A673 (cell line): ENCODE measurements around the gene U2AF1L4. TPM values are rescaled to one million over a fixed set of nuclear protein-coding genes. Genes with fewer than 3 reads are reported as not detected.

Source experiments
- BruUV-seq: library from RNA; stranded (reverse); fragments of 400-500 nt; replicated peaks from 2 replicates; lab custom pipeline; 2021; lab: Mats Ljungman, UMichigan
- CTCF ChIA-PET: fragments of 300-600 bp; sonication (Branson Sonifier 250); formaldehyde crosslinking; loops from one replicate; lab custom pipeline; 2022; ENCODE audit warnings: antibody characterized with exemption; lab: Charles Lee
- POLR2A ChIA-PET: fragments of 300-600 bp; sonication (Branson Sonifier 250); formaldehyde crosslinking; loops from one replicate; lab custom pipeline; 2022; ENCODE audit warnings: antibody characterized with exemption; ENCODE audit not compliant: low non-redundant PET; lab: Charles Lee
- DNase-seq: peaks from one replicate; pipeline ENCODE4 v3.0.0-alpha.2; 2015; ENCODE audit warnings: low spot score
- H3K27ac ChIP-seq: fragments of 200-600 bp; sonication (generic); 2 replicates; pipeline ENCODE4 v1.5.1; 2016; ENCODE audit warnings: mixed run types, low read depth, mild to moderate bottlenecking, mixed read lengths, antibody characterized with exemption, low read length; ENCODE audit not compliant: poor library complexity, severe bottlenecking
- H3K27me3 ChIP-seq: fragments of 200-600 bp; sonication (generic); replicated peaks from 2 replicates; pipeline ENCODE4 v1.6.1; 2017; ENCODE audit warnings: mixed run types, low read depth, mild to moderate bottlenecking, mixed read lengths, antibody characterized with exemption, low read length; ENCODE audit not compliant: insufficient read depth, poor library complexity
- H3K36me3 ChIP-seq: fragments of 200-600 bp; sonication (generic); 2 replicates; pipeline ENCODE4 v1.6.1; 2016; ENCODE audit warnings: mixed run types, mild to moderate bottlenecking, mixed read lengths, antibody characterized with exemption, low read length; ENCODE audit not compliant: insufficient read depth, poor library complexity, severe bottlenecking
- H3K4me1 ChIP-seq: fragments of 200-600 bp; sonication (generic); 2 replicates; pipeline ENCODE4 v1.6.1; 2017; ENCODE audit warnings: mixed run types, mild to moderate bottlenecking, mixed read lengths, antibody characterized with exemption, low read length; ENCODE audit not compliant: insufficient read depth, poor library complexity, severe bottlenecking
- H3K4me3 ChIP-seq: fragments of 200-600 bp; sonication (generic); 2 replicates; pipeline ENCODE4 v1.5.1; 2016; ENCODE audit warnings: low read depth, mixed run types, mild to moderate bottlenecking, mixed read lengths, low read length; ENCODE audit not compliant: poor library complexity, severe bottlenecking
- H3K9me3 ChIP-seq: fragments of 200-600 bp; sonication (generic); 2 replicates; pipeline ENCODE4 v1.6.1; 2016; ENCODE audit warnings: mixed run types, low read depth, mild to moderate bottlenecking, mixed read lengths, antibody characterized with exemption, low read length; ENCODE audit not compliant: poor library complexity, severe bottlenecking
- EZH2 ChIP-seq: fragments of 200-600 bp; sonication (generic); IDR thresholded peaks from 2 replicates; pipeline ENCODE4 v1.6.1; 2017; ENCODE audit warnings: borderline replicate concordance, low read depth, mild to moderate bottlenecking, mixed read lengths, antibody characterized with exemption, low read length; ENCODE audit not compliant: poor library complexity, severe bottlenecking
- intact Hi-C: fragments of 100-400 bp; cut with micrococcal nuclease; formaldehyde crosslinking; loops from one replicate; pipeline ENCODE4 v1.10.0; 2022; ENCODE audit not compliant: unreplicated experiment
- total RNA-seq: library from RNA; stranded (reverse); gene quantifications from 2 replicates; pipeline ENCODE4 v1.2.3, GENCODE V29; 2021
- TF ChIP-seq, protein P1 (sequence below): fragments of 300-800, 200-600 bp; sonication (generic); conservative IDR thresholded peaks from 2 replicates; pipeline ENCODE4 v1.5.1; 2017; ENCODE audit warnings: low read depth, mild to moderate bottlenecking, antibody characterized with exemption, low read length, moderate library complexity, mixed read lengths

Gene U2AF1L4
- total RNA-seq, 1 experiment from 2014 or later: 21.0 TPM

DNA sequence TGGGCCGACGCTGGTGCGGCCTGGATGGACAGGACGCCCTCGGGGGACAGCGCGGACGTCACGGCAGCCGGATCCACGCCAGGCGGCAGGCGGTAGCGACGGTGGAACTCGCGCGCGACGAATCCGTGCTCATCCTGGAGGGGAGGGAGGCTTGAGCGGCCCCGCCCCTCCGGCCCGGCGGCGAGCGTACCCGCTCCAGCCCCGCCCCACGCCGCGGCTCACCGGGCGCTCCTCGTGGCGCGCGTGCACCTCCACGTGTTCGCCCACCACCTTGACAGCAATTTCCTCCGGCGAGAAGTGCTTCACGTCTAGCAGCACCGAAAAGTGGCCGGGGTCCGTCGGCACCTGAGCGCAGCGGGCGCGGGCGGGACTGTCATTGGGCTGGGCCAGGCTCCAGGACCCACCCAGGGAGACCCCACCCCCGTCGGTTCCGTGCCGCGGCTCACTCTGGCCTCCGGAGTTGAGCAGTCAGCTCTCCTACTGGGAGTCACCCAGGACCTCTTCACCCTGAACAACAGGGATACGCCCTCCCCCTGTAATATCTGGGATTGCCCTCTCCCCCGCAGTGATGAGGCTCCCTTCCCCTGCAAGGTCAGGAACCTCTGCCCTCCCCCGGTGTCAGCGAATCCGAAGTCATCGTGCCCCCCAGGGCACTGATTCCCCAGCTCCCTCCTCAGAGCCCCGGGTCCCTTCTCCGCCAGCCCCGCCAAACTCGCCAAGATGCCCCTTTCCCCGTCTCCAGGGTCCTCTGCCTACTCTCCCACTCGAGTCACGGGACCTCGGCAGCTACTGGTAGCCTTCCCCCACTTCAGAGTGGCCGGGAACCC lies 10.5 kb upstream of the U2AF1L4 start:
- ChIA-PET CTCF (no interaction called here), POLR2A (no interaction called here)
- intact Hi-C loops: no loop called here
- no TSS peak for BruUV-seq
- H3K4me1 ChIP-seq: peaks cover 32% of the 10 kb centered on the region
- DNase-seq: peak; percentile 67
- peaks cover 12% of the 10 kb centered on the region for H3K36me3 ChIP-seq
- no peak for TF ChIP-seq EZH2
- TF ChIP-seq, protein P1, sequence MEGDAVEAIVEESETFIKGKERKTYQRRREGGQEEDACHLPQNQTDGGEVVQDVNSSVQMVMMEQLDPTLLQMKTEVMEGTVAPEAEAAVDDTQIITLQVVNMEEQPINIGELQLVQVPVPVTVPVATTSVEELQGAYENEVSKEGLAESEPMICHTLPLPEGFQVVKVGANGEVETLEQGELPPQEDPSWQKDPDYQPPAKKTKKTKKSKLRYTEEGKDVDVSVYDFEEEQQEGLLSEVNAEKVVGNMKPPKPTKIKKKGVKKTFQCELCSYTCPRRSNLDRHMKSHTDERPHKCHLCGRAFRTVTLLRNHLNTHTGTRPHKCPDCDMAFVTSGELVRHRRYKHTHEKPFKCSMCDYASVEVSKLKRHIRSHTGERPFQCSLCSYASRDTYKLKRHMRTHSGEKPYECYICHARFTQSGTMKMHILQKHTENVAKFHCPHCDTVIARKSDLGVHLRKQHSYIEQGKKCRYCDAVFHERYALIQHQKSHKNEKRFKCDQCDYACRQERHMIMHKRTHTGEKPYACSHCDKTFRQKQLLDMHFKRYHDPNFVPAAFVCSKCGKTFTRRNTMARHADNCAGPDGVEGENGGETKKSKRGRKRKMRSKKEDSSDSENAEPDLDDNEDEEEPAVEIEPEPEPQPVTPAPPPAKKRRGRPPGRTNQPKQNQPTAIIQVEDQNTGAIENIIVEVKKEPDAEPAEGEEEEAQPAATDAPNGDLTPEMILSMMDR: no peak
- peak overlapping the region; percentile 35 for H3K27ac ChIP-seq
- H3K27me3 ChIP-seq: no peaks in the 10 kb centered on the region
- peak overlapping the region; percentile 24 for H3K4me3 ChIP-seq
- no peaks in the 10 kb centered on the region for H3K9me3 ChIP-seq

DNA sequence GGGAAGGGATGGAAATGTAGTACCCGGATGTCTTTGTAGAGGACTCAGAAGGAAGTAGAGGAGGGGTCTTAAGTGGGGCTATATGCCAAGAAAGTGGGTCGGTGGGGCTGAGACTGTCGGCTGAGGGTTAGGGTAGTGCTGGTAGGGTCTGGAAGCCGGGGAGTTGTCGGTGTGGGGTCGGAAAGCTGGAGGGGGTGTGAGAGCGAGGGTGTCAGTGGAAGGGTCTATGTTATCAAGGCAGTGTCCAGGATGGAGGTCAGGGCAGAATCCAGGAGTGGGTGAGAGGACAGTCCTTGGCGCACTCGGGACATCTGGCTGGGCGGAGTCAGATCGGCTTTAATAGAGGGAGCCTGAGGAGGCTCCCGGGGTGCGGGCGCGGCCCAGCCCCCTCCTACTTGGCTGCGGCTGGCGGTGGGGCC lies 9.9 kb upstream of the U2AF1L4 start:
- intact Hi-C loops: no loop called here
- ChIA-PET POLR2A (no interaction called here), CTCF (no interaction called here)
- Histone ChIP-seq H3K27me3 (no peaks in the 10 kb centered on the region), H3K4me1 (peaks cover 32% of the 10 kb centered on the region), H3K27ac (peak overlapping the region; percentile 35), H3K36me3 (peaks cover 6% of the 10 kb centered on the region), H3K9me3 (no peaks in the 10 kb centered on the region), H3K4me3 (peak overlapping the region; percentile 24)
- TF ChIP-seq, protein P1: no peak
- TF ChIP-seq EZH2: no peak
- no peak for DNase-seq
- no TSS peak for BruUV-seq

DNA sequence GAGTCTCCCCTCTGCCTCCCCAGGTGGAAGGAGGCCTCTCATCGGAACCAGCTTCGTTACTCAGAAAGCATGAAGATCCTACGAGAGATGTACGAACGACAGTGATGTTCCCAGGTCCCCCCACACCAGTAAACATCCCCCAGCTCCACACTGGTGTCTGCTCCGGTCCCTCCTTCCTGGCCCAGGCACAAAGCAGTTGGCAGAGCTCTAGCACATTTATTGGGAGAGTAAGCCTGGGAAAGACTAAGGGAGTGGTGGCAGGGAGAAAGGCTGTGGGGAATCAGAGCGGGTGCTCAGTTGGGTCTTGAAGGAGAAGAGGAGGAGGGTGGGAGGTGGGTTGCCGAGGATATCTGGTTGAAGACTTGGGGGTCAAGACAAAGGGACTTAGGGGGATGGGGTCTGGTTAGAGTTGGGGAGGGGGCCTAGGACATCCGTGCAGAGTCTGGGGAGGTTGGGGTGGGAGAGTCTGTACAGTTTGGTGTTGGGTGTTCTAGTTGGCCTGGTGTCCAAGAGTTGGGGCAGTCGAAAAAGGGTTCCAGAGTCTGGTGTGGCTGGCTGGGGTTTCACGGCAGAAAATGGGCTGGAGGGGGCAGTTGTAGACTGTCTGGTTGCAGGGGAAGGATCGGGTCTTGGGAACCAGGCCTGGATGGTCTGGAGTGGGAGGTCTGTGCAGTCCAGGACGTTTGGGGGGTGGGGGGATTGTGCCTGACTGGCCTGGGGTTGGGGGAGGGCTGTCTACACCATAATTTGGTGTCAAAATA lies 9.3 kb upstream of the U2AF1L4 start:
- peaks cover under 1% of the 10 kb centered on the region for H3K36me3 ChIP-seq
- no peaks in the 10 kb centered on the region for H3K27me3 ChIP-seq
- ChIA-PET POLR2A (no interaction called here), CTCF (no interaction called here)
- H3K4me3 ChIP-seq: no peak overlapping the region
- peak overlapping the region; percentile 35 for H3K27ac ChIP-seq
- TF ChIP-seq, protein P1: no peak
- TF ChIP-seq EZH2: no peak
- intact Hi-C loops: no loop called here
- no TSS peak for BruUV-seq
- no peaks in the 10 kb centered on the region for H3K9me3 ChIP-seq
- no peak for DNase-seq
- H3K4me1 ChIP-seq: peaks cover 32% of the 10 kb centered on the region
